PC-3 (cell line): ENCODE results near the gene IL6ST. TPM values are rescaled to one million over a fixed set of nuclear protein-coding genes. Genes with fewer than 3 reads are reported as not detected.

Experiments used
- ATAC-seq: fragments of 200-7000 bp; cut with Tn5 transposase; 2 replicates; pipeline ENCODE4 v1.9.1; 2020; ENCODE audit warnings: mild to moderate bottlenecking, moderate library complexity
- BruUV-seq: library from RNA; stranded (reverse); fragments of 400-500 nt; replicated peaks from 2 replicates; lab custom pipeline; 2021; lab: Mats Ljungman, UMichigan
- CTCF ChIA-PET: fragments of 300-600 bp; sonication (Branson Sonifier 250); formaldehyde crosslinking; loops from one replicate; lab custom pipeline; 2022; ENCODE audit warnings: antibody characterized with exemption; lab: Charles Lee
- POLR2A ChIA-PET: fragments of 300-600 bp; sonication (Branson Sonifier 250); formaldehyde crosslinking; loops from one replicate; lab custom pipeline; 2022; ENCODE audit warnings: antibody characterized with exemption; ENCODE audit not compliant: unreplicated experiment; lab: Charles Lee
- DNase-seq: peaks from one replicate; pipeline ENCODE4 v3.0.0-alpha.2; 2015
- H2AFZ ChIP-seq: fragments of 300-600 bp; sonication (generic); 2 replicates; pipeline ENCODE4 v1.6.0; 2016; ENCODE audit warnings: antibody characterized with exemption, low read length
- H3F3A ChIP-seq: fragments of 300-600 bp; sonication (generic); one replicate; pipeline ENCODE4 v1.6.0; 2017; ENCODE audit warnings: antibody characterized with exemption, low read length, control low read depth, mild to moderate bottlenecking; ENCODE audit not compliant: unreplicated experiment
- H3K27ac ChIP-seq: fragments of 300-600 bp; sonication (generic); 2 replicates; pipeline ENCODE4 v1.5.1; 2016; ENCODE audit warnings: mild to moderate bottlenecking, low read length
- H3K27me3 ChIP-seq: fragments of 300-600 bp; sonication (generic); 2 replicates; pipeline ENCODE4 v1.6.1; 2016; ENCODE audit warnings: low read length, mixed read lengths
- H3K36me3 ChIP-seq: fragments of 300-600 bp; sonication (generic); 2 replicates; pipeline ENCODE4 v1.6.1; 2016; ENCODE audit warnings: low read depth, mixed run types, low read length, mixed read lengths
- H3K4me1 ChIP-seq: fragments of 300-600 bp; sonication (generic); 2 replicates; pipeline ENCODE4 v1.5.1; 2016; ENCODE audit warnings: low read length; ENCODE audit not compliant: insufficient read depth
- H3K4me2 ChIP-seq: fragments of 300-600 bp; sonication (generic); 2 replicates; pipeline ENCODE4 v1.6.0; 2016; ENCODE audit warnings: low read length
- H3K4me3 ChIP-seq: fragments of 300-600 bp; sonication (generic); 2 replicates; pipeline ENCODE4 v1.5.1; 2016; ENCODE audit warnings: mild to moderate bottlenecking, low read length, mixed read lengths
- H3K79me2 ChIP-seq: fragments of 300-600 bp; sonication (generic); 2 replicates; pipeline ENCODE4 v1.6.1; 2017; ENCODE audit warnings: low read length, mixed read lengths
- H3K9ac ChIP-seq: fragments of 300-600 bp; sonication (generic); 2 replicates; pipeline ENCODE4 v1.6.0; 2016; ENCODE audit warnings: mild to moderate bottlenecking, low read length
- H3K9me2 ChIP-seq: fragments of 300-600 bp; sonication (generic); replicated peaks from 2 replicates; pipeline ENCODE4 v1.6.1; 2016; ENCODE audit warnings: mixed run types, low read length, mixed read lengths
- H3K9me3 ChIP-seq: fragments of 300-600 bp; sonication (generic); 2 replicates; pipeline ENCODE4 v1.6.1; 2016; ENCODE audit warnings: low read length, mixed read lengths
- H4K20me1 ChIP-seq: fragments of 300-600 bp; sonication (generic); 2 replicates; pipeline ENCODE4 v1.6.1; 2016; ENCODE audit warnings: low read length, mixed read lengths
- CTCF ChIP-seq: fragments of 300-600 bp; sonication (generic); conservative IDR thresholded peaks from 2 replicates; pipeline ENCODE4 v1.5.1; 2017; ENCODE audit warnings: antibody characterized with exemption, low read depth, mild to moderate bottlenecking, low read length
- EZH2 ChIP-seq: fragments of 300-600 bp; sonication (generic); IDR thresholded peaks from one replicate; pipeline ENCODE4 v1.6.1; 2017; ENCODE audit warnings: antibody characterized with exemption, mild to moderate bottlenecking, low read length; ENCODE audit not compliant: unreplicated experiment
- EZH2phosphoT487 ChIP-seq: fragments of 300-600 bp; sonication (generic); IDR thresholded peaks from 2 replicates; pipeline ENCODE4 v1.6.1; 2018; ENCODE audit warnings: mild to moderate bottlenecking, antibody characterized with exemption, low read length, borderline replicate concordance
- intact Hi-C: fragments of 100-400 bp; cut with micrococcal nuclease; formaldehyde crosslinking; loops from 2 replicates; pipeline ENCODE4 v1.9.0; 2023
- total RNA-seq: library from RNA; depleted of rRNA; stranded (reverse); fragments of >200 nt; gene quantifications from 2 replicates; pipeline ENCODE4 v1.2.3, GENCODE V29; 2014

IL6ST gene
- total RNA-seq, 1 experiment from 2014 or later = 28.0 TPM

GRCh38 chr5:56004874-56005273 lies 10.1 kb upstream of the IL6ST start:
- TF ChIP-seq CTCF = no peak
- no peak for TF ChIP-seq EZH2
- Histone ChIP-seq H3K4me2 (no peak overlapping the region), H4K20me1 (no peaks in the 10 kb centered on the region), H3K9ac (no peak overlapping the region), H3K4me1 (peaks cover 10% of the 10 kb centered on the region), H3K27ac (no peak overlapping the region), H3K79me2 (no peaks in the 10 kb centered on the region), H3K4me3 (no peak overlapping the region), H3K36me3 (no peaks in the 10 kb centered on the region), H3K9me2 (no peaks in the 10 kb centered on the region), H3K9me3 (no peaks in the 10 kb centered on the region), H2AFZ (no peak overlapping the region), H3F3A (no peaks in the 10 kb centered on the region), H3K27me3 (no peaks in the 10 kb centered on the region)
- intact Hi-C loops = no loop called here
- CTCF ChIA-PET = no interaction called here
- POLR2A ChIA-PET = no interaction called here
- ATAC-seq (no peak), DNase-seq (no peak)
- BruUV-seq = no TSS peak

- no peaks in the 10 kb centered on the region for H3K9me2 ChIP-seq
- no peaks in the 10 kb centered on the region for H4K20me1 ChIP-seq
- H3K4me2 ChIP-seq = no peak overlapping the region
- DNase-seq (no peak), ATAC-seq (peak; percentile 38)
- no peak overlapping the region for H3K4me3 ChIP-seq
- H3K27me3 ChIP-seq = no peaks in the 10 kb centered on the region
- TF ChIP-seq CTCF = no peak
- no peak for TF ChIP-seq EZH2phosphoT487
- no peak for TF ChIP-seq EZH2
- intact Hi-C loops = no loop called here
- ChIA-PET CTCF (no interaction called here), POLR2A (interaction anchor here (0.5 kb wide), 1 partner anchor 101 kb away, joined by 9 read pairs; no protein-coding TSS in a partner anchor)
- H3F3A ChIP-seq = no peaks in the 10 kb centered on the region
- no peak overlapping the region for H3K9ac ChIP-seq
- H3K36me3 ChIP-seq = no peaks in the 10 kb centered on the region
- H3K9me3 ChIP-seq = no peaks in the 10 kb centered on the region
- H3K27ac ChIP-seq = peak overlapping the region; percentile 60
- H3K79me2 ChIP-seq = no peaks in the 10 kb centered on the region
- no TSS peak for BruUV-seq
- peaks cover 10% of the 10 kb centered on the region for H3K4me1 ChIP-seq
- peak overlapping the region; percentile 22; the same call in 1 of the 2 replicates for H2AFZ ChIP-seq
These were observed 8.9 kb upstream of the IL6ST start for GRCh38 chr5:56003679-56004078.

GRCh38 chr5:56003179-56003578 lies 8.4 kb upstream of the IL6ST start:
- BruUV-seq = no TSS peak
- POLR2A ChIA-PET = interaction anchor here (0.5 kb wide), 1 partner anchor 101 kb away, joined by 9 read pairs; no protein-coding TSS in a partner anchor
- Histone ChIP-seq H4K20me1 (no peaks in the 10 kb centered on the region), H3K4me1 (peaks cover 10% of the 10 kb centered on the region), H2AFZ (no peak overlapping the region; the same call in 1 of the 2 replicates), H3K79me2 (no peaks in the 10 kb centered on the region), H3K27ac (peak overlapping the region; percentile 60), H3F3A (no peaks in the 10 kb centered on the region), H3K9me2 (no peaks in the 10 kb centered on the region), H3K4me2 (no peak overlapping the region; the same call in 1 of the 2 replicates), H3K4me3 (no peak overlapping the region), H3K36me3 (no peaks in the 10 kb centered on the region), H3K27me3 (no peaks in the 10 kb centered on the region), H3K9me3 (no peaks in the 10 kb centered on the region), H3K9ac (no peak overlapping the region)
- CTCF ChIA-PET = no interaction called here
- no peak for TF ChIP-seq EZH2phosphoT487
- TF ChIP-seq CTCF = no peak
- TF ChIP-seq EZH2 = no peak
- DNase-seq (peak; percentile 66), ATAC-seq (peak; percentile 96)
- intact Hi-C loops = no loop called here
